Dermis microvascular lymphatic vessel endothelial cell (primary cell): ENCODE measurements around the gene SULT1C3. TPM values are rescaled to one million over a fixed set of nuclear protein-coding genes. Genes with fewer than 3 reads are reported as not detected.
"Not testable (repeated sequence)": the region's sequence is repeated elsewhere in the genome, so short reads cannot be mapped to it uniquely, and the experiment has no call there.

Experiments used
- DNase-seq, 2 donors: peaks; one replicate each; pipeline versions ENCODE4 v3.0.0 to v3.0.0-alpha.2; 2010; ENCODE audit warnings: low read depth in 2 of 2
- total RNA-seq: library from RNA; depleted of rRNA; stranded (reverse); fragments of >200 nt; gene quantifications from 2 replicates; pipeline ENCODE4 v1.2.1, GENCODE V29; 2014

SULT1C3 gene
- total RNA-seq, 1 donor from 2014 or later, result not detected

DNA sequence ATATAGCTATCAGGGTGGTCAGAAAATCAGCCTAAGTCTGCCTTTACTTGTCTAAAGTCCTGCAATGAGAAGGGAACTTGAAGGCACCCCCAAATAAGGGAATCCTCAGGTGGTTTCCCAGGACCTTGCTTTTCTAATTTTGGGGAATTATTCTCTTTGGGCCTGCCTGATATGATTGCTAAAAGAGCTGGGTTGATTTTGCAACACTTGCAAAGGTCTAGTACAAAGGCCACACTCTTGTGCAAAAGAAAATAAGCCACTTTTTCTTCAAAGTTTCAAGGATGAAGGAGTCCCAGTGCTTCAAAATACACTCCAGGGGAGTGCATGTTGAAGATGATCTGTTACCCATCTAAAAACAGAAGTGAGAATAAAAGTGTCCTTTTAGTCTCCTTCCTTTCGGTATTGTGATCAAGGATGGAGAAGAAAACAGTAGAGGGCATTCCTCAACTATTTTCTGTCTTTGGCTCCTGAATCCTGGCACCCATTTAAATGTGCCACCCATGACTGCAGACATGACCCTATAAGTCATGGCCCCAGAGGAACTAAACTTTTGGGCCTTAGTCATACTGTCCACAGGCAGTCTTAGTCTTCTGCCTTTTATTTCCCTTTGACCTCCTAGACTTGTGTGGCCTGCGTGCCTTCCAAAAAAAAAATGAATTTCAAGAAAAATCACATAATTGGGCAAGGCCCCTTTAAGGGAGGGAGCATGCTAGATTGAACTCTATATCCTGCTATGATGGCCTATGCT is 5.1 kb downstream of the SULT1C3 start:
- DNase-seq, result no peak

GRCh38 chr2:108253106-108253505 is 13.3 kb downstream of the SULT1C3 start:
- DNase-seq, result no peak

DNA sequence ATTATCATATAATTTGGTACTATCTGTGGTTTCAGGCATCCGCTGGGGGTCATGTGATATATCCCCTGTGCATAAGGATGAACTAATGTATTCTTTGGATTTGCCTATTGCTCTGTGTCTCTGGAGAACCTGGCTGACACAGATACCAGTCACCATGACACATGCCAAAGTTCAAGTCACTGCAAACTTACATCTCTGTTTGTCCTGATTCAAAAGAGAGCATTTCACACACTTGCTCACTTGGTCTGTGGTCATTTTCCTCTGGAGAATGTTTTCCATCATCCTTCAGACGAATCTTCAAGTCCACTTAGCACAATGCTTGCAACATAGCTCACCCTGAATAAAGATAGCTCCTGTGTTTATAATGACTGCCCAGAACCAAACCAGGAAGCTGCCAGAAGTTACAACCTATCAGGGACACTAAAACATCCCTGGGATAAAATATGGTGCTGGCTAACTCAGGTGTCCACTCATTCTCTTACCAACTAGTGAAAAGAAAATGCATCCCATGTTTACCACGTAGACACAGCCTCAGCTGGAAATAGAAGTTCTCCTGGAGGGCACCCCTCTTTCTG is 18.1 kb downstream of the SULT1C3 start:
- no peak for DNase-seq

DNA sequence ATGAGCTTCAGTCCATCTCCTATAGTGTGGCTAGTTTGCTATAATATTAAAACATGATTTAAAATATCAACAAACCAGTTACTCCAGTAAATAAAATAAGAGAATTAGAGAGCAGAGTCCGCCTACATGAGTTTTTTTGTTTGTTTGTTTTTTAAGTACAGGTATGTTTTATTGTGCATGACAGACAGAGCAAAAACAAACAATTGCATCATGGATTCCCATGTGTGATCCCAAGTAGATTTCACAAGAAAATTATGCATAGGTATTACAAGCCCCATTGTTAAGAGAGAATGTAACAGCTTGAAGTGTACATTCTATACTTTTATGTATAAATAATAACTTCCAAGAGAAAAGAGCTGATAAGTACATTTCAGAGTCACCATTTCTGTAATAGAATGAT is 21.0 kb downstream of the SULT1C3 start:
- no peak for DNase-seq

GRCh38 chr2:108262036-108262435 is 22.3 kb downstream of the SULT1C3 start:
- DNase-seq, result no peak

- no peak for DNase-seq
These were observed 23.6 kb downstream of the SULT1C3 start for GRCh38 chr2:108263401-108263800.

GRCh38 chr2:108266218-108266617 is 26.4 kb downstream of the SULT1C3 start:
- no peak for DNase-seq

- DNase-seq, result no peak
These were observed 27.3 kb downstream of the SULT1C3 start for GRCh38 chr2:108267101-108267500.

DNA sequence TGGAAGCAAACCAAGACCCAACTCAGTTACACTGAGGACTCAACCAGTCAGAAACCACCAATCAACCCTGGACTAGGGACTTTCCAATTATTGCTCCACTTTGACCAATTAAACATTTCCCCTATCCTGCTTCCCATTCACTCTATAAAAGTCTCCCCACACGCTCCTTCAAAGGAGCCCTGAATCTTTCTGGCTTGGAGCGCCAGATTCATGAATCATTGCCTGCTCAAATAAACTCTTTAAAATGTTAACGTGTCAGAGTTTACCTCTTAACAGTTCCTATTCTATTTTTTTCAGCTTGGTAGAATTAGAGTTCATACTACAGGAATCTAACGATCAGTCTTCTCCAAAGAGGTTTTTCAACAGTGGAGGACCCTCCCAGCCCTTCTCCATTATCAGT is 28.2 kb downstream of the SULT1C3 start:
- DNase-seq, result no peak

- DNase-seq, result no peak
These were observed 30.6 kb downstream of the SULT1C3 start for GRCh38 chr2:108270346-108270745.

DNA sequence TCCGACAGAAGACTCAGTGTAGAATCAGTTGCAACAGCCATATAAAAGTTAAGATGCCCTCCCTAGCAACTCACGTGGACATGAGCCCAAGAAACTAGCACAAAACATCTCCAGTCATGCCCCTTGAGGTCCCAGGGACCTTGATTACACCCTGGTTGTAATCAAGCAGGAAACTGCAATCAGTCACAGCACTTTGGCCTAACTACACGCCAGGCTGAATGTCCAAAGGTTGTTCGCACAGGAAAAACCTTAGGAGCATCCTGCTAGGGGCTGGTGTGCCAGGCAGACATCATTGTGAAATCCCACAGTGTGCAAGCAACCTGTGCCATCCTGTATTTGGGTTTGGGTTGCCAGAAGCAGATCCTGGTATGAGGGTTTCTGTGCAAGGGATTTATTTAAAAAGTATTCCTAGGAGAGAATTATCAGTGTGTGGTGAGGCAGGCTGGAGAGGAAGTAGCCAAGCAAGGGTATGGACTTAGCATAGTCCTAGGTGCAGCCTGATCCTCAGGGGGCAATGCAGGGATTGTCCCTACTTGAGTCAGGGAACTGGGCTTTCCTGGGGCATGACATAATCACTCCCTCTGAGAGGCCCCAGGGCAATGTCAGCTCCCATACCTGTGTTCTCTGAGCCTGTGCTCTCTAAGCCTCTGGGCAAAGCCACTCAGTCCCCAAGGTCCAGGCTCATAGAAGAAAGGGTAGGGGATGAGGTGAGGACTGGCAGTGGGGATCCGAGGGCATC is 31.2 kb downstream of the SULT1C3 start:
- DNase-seq, result no peak

- DNase-seq, result peak in 1 of 2 donors; percentile 41
These were observed 32.0 kb downstream of the SULT1C3 start for GRCh38 chr2:108271691-108272253.

DNA sequence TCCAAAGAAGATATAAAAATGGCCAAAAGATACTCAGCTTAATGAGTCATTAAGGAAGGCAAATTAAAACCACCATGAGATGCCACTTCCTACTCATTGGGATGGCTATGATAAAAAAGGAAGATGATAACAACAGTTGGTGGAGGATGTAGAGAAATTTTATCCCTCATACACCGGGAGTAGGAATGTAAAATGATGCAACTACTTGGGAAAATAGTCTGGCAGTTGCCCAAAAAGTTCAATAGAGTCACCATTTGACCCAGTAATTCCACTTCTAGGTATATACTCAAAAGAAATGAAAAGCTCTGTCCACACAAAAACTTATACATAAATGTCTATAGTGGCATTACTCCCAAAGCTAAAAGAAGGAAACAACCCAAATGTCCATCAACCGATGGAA is 38.9 kb downstream of the SULT1C3 start:
- no peak for DNase-seq

- no peak for DNase-seq
These were observed 39.7 kb downstream of the SULT1C3 start for GRCh38 chr2:108279468-108279867.

GRCh38 chr2:108280466-108280865 is 40.7 kb downstream of the SULT1C3 start:
- no peak for DNase-seq

DNA sequence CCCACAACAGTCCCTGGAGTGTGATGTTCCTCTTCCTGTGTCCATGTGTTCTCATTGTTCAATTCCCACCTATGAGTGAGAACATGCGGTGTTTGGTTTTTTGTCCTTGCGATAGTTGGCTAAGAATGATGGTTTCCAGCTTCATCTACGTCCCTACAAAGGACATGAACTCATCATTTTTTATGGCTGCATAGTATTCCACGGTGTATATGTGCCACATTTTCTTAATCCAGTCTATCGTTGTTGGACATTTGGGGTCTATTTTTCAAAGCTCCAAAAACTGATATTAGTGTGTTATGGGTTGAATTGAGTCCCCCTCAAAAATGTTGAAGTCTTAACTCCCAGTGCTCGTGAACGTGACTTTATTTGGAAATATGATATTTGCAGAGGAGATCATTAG is 44.8 kb downstream of the SULT1C3 start:
- not testable (repeated sequence) for DNase-seq

- no peak for DNase-seq
These were observed 45.8 kb downstream of the SULT1C3 start for GRCh38 chr2:108285616-108286015.

GRCh38 chr2:108287169-108287568 is 47.4 kb downstream of the SULT1C3 start:
- no peak for DNase-seq

DNA sequence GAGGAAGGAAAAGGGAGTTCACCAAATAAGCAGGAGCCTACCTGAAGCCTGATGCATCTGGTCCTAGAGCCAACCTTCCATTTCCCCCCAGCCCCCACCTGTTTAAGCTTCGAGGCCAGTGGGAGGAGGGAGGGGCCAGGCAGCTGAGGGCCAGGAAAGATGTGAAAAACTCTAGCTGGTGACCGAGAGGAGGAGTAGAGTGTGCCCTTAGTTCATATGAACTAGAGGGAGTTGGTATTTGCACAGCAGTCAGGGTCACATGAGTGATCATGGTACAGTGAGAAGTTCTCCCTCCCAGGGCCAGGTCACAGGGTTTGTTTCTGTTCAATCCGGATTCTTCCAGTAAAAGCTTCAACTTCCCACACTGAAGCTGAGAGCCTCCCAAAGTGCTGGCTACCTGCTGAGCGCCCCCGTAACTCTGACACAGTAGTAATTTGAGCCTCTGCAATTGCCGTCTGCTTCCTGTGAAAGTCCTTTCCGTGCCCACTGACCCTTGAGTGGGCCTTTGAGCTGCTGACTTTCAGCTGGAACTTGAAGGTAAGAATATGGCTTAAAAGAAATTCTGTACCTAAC is 48.9 kb downstream of the SULT1C3 start, which contains the start of gene SULT1C2:
SULT1C2 (plus strand) TSS at position 362 of the 573 bp plus-strand sequence. CDS start 4,773 bp downstream, outside the sequence.
- no peak for DNase-seq

DNA sequence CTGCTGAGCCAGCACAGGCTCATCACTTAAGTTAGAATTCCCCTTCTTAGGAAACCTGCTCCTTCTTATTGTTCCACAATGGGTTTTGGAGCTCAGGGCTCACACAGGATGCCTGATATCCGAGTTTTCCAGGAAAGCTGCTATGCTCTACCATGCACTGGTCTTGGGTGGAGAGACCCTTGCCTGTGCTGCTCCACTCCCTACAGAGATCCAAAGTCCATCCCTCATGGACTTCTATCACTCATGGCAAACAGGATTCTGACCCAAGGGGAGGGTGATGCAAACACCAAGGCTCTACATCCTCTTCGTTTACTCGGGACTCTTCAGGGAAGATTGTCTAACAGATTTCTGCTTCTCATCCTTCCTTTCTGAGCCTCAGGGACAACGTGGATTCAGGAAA is 54.1 kb downstream of the SULT1C3 start:
- no peak for DNase-seq

- no peak for DNase-seq
These were observed 57.8 kb downstream of the SULT1C3 start for GRCh38 chr2:108297436-108298141.
